Pulmonary artery endothelial cell (primary cell): Measurements from ENCODE around the gene ARHGEF4. TPM values are rescaled to one million over a fixed set of nuclear protein-coding genes. Genes with fewer than 3 reads are reported as not detected.

ENCODE experiments used
- DNase-seq: peaks from one replicate; pipeline ENCODE4 v3.0.0-alpha.2; 2011; ENCODE audit warnings: low read depth, low spot score
- total RNA-seq: library from RNA; depleted of rRNA; stranded (reverse); fragments of >200 nt; gene quantifications from 2 replicates; pipeline ENCODE4 v1.2.3, GENCODE V29; 2014

The ARHGEF4 gene
- total RNA-seq, 1 donor from 2014 or later = not detected

DNA sequence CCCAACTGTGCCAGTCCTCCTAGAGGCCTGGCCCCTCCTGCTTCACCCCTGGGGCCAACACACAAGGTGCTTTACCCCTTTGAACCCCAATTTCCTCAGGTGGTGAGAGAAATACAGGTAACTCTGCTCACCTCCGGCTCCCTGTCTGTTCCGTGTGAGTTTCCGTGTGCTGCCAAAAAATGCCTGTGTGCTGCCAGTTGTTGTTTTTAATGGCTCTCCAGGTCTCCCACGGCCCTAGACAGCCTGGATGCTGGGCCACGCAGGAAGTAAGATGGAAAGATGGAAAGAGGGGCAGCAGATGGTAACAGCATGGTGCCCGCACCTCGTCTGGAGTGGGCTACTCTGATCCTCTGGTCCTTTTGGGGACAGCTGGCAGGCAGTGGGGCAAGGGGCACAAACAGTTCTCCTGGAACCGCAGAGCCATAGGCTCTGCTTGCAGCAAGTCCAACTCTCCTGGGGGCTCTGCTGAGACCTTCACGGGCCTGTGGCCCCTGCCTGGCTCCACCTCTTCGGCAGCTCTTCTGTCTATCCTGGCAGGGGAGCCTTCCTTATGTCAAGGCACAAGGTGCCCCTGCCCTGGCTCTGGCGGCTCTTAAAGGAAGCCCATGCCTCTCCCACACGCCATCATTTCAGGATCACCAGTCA is 4.3 kb upstream of the ARHGEF4 start:
- no peak for DNase-seq

DNA sequence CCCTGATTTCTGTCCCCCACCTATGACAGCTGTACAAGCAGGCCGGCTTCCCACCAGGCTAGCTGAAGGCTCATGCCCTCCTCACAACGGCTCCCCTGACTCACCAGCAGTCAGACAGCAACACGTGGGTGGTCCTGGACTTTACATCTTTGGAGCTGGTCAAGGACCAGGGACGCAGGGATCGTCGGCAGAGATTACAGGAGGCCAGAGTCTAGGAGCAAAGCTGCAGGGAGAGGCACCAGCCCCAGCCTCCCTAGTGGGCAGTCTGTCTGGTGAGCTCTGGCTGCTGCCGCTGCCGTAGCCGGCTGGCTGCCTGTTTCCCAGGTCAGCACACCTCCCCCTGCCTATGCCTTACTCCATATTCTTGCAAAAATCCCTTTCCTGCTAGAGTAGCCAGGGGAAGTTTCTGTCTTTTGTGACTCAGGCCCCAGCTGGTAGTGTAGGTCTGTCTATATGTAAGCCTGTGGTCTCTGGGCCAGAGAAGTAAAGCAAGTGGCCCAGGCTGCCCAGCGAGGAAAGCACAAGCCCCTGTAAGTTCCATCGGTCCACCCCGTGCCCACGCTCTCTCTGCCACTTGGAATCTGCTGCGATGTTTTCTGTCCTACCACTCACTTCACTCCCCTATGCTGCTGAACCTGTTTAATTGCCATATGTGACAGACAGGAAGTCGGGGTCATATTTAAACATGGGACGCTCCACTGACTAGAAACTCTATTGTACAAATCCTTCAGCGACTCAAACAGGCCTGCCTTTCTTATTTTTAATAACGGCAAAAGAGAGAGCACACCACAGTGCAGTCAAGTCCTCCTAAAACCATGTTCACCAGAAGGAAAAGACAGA is 2.4 kb upstream of the ARHGEF4 start:
- DNase-seq = no peak

DNA sequence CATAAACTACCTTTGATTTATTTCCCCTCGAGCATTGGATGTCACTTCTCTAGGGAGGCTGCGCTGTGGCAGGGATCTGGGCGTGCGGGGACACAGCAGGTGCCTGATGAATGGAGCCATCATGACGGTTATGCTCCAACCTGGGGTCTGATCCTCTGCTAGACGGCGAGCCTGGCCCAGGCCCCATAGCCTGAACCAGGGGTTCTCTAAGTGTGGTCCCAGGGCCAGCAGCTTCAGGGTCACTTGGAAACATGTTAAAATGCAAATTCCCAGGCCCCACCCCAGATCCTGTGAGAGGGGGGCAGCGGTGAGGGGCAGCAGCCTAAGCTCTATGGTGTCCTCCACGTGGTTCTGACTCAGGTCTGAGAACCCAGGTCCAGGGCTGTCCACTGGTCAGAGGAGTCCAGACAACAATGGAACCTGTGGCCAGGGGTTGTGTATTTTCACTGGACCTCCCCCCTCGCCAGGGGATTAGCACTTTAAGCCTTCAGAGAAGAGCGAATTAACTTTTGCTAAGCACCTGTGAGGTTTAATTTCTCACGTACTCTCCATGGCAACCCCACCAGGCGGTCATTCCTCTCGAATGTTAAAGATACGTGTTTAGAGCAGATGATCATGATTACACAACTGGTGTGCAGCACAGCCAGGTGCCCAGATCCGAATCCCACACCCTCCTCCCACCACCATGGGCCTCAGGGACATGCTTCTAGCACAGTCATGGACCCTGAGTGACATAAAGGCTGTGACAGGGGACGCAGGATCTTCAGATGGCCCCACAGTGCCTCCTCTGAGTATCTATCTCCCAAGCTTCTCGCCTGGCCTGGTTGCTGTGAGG is 1.6 kb upstream of the ARHGEF4 start:
- DNase-seq = no peak

DNA sequence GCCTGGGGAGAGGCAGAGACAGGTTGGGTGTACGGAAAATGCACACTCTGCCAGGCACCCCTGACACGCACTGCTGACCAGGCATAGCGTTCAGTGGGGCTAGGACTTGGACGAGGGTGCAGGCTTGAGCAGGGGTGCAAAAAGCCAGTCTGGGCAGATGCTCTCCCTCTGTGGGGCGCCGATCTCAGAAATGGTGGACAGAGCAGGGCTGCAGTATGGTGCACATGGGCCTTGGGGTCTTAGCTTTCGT is 1.0 kb upstream of the ARHGEF4 start:
- no peak for DNase-seq

DNA sequence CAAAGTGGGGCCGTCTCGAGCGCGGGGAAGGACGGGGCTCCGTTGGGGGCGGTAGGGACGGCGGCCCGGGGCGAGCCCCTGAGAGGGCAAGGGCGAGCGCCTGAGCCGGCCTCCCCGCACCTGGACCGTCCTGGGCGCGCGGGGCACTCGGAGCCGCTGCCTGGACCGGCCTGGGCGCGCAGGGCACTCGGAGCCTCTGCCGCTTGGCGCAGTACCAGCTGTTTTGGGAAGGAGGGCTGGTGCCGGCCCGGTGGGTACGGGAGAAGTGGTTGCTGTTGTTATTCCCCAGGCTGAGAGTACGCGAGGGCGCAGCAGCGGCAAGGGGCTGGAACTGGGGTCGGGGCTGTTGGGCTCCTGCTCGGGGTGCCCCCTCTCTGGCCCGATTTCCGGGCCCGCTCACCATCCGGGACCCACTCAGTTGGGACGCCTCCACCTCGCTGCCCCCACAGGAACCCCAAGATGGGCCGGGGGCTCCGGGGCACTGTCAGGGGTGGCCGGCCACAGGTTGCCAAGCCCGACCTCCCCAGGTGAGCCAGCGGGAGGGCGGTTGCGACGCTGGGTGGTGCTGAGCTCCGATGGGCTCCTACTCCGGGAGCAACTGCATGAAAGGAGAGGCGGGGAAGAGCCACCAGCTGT is 579 bp downstream of the ARHGEF4 start:
- DNase-seq = no peak

DNA sequence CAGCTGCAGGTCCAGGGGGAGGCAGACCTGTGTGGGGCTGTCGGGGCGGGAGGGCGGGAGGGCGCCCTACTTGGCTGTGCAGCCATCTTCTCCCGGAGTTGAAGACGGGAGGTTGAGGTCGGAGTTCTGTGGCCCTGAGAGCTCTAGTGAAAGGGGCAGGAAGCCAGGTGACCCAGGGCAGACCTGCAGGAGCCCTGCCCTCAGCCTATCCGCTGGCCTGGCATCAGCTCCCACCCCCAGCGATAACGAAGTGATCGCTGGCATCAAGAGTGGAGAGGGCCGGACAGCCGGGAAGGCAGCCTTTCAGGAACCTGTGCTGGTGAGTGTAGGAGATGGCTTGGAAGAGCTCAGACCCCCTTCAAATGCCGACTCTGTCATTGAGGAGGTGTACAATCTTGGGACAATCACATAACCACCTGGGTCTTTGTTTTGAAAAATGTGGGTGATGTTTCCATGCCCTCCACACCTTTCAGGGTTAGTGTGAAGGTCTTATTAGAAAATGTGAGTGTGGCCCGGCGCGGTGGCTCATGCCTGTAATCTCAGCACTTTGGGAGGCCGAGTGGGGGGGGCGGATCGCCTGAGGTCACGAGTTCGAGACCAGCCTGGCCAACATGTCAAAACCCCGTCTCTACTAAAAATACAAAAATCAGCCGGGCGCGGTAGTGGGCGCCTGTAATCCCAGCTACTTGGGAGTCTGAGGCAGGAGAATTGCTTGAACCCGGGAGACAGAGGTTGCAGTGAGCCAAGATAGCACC is 1.3 kb downstream of the ARHGEF4 start:
- DNase-seq = no peak

DNA sequence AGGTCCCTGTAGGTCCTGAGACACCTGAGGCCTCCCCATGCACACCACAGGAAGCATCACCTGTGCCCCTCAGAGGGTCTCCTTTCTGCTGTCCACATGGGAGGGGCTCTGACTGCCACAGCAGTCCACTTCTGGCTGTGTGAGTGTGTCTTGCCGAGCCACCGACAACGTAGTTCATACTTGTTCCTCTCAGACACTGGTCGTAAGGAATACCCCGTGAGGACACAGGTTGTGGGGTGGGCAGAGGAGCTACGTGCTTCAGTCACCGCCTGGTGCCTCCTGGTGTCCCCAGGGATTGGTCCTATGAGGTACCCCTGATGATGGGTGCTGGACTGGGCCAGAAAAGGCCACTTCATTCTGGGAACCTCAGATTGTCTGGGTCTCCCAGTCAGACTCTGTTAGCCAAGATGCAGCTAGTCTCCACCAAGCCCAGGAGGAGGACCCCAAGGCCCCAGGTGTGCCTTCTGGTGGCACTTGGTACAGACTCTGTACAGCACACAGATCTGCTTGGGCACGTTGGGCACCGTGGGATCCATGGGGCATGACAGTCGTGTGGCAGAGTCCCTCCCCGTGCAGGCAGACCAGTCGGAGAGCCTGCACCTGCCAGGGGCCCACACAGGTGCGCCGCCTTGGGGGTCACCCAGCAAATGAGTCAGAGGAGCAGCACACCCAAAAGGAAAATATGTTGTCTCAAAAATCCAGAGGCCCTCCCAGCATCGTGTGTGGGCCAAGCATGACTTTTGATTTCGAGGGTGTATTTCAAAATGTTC is 2.5 kb downstream of the ARHGEF4 start:
- no peak for DNase-seq

DNA sequence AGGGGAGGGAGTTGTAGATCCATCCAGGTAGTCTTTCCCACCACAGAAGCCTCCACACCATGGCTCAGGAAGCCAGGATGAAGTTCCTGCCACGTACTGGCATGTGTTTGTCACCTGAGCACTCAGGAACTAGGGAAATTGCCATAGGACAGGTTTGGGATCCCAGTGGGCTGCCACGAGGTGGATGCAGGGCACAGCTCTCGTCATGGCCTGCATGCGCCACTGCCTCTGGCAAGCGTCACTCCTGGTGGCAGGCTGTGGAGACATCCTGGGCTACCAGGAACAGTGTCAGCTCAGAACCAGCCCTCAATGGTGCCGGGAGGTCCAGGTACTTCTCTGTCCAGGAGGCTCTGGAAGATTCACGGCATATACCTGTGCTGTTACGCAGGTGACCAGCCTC is 3.8 kb downstream of the ARHGEF4 start:
- DNase-seq = no peak

DNA sequence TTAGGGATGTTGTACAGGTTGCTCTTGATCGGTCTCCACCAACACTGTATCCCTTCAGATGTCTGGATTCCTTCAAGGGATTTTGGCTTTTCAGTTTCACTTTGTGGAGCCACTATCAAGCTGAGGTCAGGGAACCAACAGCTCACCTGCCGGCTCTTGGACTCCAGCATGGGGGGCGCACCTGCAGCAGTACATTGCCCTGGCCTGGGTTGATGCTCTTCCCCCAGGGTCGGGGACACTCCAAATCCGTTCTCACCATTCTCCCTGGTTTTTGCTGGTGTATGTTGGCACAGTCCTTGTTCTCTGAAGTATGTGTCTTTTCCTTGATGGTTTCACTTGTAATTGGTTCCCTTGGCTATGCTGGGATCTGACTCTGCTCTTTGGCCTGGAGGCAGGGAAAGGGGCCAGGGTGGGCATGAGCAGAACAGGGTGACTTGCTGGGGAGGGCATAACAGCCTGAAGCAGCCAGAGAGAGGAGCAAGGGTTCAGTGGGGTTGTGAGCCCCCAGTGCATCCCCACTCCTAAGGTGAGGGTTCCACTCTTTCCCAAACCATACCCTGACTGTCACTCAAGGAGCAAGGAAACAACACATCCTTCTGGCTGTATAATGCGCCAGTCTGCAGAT is 5.1 kb downstream of the ARHGEF4 start:
- DNase-seq = no peak

DNA sequence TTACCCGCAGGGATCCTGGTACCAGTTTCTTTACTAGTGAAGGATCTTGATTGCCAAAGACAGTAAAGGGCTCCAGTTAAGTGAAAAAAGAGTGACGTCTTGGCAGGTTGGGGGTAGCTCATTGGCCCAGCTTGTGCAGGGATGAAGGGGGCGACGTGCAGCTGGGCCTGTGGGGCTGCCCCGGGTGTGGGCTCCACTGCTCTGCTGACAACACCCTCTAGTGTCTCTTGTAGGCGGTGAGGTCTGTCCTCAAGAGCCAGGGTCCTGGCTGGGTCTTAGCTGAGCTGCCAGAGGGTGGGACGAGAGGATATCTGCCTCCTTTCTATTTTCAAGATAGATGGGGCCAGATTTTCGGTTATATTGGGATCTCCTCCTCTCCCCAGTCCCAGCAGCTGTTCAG is 6.1 kb downstream of the ARHGEF4 start:
- no peak for DNase-seq

DNA sequence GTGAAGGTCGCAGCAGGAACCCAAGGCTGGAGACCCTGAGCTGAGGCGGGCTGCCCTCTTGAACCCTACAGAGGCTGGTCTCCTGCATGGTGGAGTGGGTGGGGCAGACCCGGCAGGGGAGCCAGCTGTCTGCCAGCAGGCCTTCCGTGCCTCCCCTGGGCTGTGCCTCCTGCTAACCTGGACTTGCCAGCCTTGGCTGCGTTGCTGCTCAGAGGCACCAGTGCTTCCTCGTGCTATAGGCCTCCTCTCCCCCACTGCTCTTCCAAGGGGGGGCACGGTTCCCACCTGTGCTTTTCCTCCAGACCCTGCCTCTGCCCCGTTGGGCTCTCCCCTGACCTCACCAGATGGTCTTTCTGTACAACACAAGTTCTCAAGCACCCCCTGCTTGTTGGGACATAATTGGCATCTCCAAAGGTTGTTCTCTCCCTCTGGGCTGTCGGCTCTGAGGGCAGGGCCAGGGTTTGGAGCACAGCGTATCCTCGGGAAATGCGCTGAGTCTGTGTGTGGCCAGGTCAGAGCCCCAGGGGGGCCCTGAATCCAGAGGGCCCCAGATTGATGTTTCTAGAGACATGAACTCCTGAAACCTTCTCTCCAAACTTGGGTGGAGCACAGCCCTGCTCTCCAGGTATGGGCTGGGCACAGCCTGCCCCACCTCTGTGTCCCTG is 6.7 kb downstream of the ARHGEF4 start:
- no peak for DNase-seq

DNA sequence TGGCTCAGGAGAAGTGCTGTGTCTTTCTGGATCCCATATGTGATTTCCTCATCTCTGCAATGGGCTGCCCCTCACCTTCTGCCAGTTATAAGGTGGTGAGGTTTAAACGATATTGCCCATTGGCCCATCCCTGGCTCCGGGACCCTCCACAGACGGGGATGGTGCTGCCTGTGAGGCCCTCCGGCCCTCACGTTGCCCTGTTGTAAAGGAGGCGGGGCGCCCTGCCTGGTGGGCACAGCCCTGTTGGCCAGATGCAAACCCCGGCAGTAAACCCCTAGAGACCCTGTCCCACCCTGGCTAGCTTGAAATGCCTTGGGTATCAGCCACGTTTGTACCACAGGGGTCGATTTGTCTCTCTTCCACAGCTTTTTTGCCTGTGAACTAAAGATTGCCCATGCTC is 7.4 kb downstream of the ARHGEF4 start:
- no peak for DNase-seq

DNA sequence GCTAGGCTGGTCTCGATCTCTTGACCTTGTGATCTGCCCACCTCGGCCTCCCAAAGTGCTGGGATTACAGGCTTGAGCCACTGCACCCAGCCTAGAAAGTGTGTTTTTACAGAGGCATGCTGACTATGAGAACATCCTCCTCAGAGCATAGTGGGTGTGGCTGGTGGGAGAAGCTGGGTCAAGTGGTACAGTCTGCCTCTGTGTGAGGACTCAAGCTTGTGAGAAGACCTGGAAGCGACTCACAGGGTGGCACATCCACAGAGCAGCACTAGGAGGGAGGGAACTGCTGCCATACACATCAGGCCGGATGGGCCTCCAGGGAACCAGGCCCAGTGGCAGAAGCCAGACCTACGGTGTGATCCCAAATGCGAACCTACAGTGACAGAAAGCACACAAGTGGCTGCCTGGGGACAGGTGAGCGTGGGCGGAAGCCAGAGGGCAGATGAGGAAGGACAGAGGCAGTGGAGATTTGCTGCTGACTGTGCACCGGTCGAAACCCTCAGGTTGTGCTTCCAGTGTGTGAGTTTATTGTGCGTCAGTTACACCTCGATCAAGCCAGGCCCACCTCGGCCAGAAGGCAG is 8.9 kb downstream of the ARHGEF4 start:
- DNase-seq = no peak

DNA sequence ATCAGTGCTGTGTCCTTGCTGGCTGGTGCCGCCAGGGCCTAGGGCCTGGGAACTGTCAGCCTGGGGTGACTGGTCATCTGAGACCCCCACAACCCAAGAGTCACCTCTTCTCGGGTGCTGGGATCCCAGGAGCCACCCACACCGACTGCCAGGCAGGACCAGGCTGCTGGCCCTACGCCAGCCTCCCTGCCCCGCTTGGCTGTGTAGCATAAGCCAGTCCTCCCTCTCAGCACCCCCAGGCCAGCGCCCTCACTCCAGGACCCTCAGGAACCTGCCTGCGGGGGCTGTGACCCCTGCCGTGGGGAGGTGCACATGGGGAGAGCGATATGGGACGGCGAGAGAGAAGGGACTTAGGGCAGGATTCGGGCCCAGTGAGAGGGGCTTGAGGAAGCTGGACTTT is 9.5 kb downstream of the ARHGEF4 start:
- DNase-seq = no peak

DNA sequence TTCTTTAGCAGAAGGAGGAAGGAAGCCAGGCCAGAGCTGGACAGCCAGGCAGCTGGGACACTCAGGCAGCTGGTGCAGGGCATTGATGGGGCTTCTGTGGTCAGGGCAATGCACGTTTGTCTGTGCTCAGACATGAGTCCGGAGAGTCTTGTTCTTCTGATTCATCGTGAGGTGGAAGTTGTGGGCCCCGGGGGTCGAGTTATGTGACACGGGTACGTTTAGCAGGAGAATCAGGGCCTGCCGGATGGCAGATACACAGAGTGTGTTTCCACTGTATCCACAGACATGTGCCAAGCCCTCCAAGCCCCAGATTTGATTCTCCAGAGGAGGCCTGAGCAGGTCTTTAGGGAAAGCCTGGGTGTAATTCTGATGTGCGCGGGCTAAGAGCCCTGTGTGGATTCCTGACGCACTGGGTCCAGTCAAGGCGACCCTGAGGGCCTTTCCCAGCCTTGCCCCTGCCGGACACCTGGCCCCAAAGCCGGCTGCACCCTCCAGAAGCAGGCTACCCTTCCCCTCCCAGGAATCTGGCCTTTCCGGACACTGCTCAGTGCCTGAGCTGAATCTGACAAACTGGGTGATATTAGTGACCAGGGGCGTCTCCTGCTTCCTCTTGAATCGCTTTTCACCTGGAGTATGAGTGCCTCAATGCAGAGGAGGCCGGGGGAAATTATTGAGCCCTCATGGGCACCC is 10.1 kb downstream of the ARHGEF4 start:
- DNase-seq = no peak

DNA sequence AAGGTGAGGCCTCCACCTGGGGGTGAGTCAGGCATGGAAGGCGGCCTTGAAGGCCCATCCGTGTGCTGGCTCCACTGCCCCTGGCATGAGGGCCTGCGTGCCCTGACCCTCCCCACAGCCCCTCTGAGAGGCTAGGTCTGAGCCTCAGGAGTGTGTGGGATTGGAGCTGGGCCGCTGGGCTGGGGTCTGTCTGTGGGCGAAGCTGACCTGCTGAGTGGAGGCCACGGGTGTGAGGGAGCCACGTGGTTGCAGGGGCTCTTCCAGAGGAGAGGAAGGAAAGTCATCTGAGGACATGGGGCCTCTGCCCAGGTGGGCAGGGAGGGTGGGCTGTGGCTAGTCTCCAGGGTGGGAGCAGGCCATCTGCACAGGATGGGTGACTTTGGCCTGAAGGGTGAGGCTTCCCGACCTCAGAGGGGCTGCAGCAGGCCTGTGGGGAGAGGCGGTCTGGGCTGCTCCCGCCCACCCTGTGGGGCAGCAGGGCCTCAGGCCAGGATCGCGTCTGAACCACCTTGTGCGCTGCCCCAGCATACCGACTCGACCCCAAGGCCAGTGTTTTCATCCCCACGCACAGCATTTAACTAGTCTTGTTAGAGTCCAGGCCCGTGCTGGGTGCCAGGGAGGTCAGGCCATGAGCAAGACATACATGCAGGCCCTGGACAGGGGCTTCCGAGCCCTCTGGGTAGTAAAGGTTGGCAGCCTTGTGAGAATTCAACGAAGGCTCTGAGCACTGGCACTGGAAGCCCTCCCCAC is 11.2 kb downstream of the ARHGEF4 start:
- no peak for DNase-seq

DNA sequence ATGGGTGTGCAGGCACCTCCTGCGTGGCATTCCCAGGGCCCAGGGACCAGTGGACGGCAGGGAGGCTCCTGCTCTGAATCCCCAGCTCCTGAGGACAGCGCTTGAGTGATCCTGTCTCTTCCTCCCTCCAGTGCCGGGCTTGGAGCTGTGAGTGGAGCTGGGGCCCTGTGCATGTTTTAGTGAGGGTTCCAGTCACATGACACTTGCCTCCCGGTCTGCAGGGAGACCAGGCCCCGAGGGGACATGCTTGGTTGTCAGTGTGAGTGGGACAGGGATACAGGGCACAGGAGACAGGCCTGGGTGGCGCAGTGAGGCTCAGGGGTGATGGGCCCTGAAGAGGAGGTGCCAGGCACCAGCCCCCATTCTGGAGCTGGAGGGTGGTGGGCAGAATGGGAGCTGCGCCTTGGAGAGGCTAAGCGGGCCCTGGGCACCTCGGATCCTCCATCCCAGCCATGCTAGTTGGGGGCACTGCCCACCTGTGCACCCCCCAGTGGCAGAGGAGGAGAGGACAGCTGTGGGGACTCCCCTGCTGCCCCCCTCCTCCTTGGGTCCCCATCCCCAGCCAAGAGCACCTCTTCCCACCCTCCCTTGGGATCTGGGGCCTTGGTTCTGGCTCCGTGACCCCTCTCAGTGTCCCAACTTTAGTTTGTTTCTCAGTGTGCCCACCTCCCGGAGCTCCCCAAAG is 12.0 kb downstream of the ARHGEF4 start:
- DNase-seq = no peak
